ENCODE results near the gene COMT.

DNA sequence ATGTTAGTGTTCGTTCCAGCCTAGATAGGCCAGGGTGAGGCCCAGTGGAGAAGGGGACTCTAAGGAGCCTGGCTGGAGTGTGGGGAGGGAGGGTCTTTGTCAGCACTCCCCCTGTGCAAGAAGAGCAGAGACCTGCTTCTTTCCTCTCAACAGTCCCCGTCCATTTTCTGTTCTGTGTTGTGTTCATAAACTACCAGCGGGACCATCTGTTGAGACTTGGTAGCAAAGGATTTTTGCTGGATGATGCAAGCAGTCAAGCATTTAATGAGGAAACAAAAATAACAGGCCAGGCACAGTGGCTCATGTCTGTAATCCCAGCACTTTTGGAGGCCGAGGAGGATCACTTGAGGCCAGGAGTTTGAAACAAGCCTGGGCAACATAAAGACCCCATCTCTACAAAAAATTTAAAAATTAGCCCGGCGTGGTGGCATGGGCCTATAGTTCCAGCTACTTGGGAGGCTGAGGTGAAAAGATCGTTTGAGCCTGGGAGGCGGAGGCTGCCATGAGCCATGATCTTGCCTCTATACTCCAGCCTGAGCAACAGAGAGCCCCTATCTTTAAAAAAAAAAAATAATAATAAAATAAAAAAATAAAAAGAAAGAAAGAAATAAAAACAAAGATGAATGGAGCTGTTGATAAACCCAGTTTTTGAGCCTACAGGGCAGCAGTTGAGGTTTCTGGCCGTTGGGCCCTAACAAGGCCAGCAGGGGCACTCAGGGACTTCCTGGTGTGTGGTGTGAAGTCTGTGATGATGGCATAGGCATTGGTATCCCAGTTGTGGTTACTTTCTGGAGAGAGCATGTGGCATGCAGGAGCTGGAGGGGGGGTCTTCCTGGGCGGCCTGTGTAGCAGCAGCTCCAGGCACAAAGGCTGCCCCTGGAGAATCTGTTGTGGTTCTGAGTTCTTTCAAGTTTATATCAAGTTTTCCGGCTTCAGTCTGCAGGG is 1.8 kb downstream of the COMT start:
- TF ChIP-seq, protein P1, sequence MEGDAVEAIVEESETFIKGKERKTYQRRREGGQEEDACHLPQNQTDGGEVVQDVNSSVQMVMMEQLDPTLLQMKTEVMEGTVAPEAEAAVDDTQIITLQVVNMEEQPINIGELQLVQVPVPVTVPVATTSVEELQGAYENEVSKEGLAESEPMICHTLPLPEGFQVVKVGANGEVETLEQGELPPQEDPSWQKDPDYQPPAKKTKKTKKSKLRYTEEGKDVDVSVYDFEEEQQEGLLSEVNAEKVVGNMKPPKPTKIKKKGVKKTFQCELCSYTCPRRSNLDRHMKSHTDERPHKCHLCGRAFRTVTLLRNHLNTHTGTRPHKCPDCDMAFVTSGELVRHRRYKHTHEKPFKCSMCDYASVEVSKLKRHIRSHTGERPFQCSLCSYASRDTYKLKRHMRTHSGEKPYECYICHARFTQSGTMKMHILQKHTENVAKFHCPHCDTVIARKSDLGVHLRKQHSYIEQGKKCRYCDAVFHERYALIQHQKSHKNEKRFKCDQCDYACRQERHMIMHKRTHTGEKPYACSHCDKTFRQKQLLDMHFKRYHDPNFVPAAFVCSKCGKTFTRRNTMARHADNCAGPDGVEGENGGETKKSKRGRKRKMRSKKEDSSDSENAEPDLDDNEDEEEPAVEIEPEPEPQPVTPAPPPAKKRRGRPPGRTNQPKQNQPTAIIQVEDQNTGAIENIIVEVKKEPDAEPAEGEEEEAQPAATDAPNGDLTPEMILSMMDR (IDR thresholded peaks at IDR 0.05): no peak
- peak in 1 of 2 donors; percentile 38 for TF ChIP-seq POLR2A (IDR thresholded peaks at IDR 0.05)
